WTC11 (cell line): ENCODE results near the gene FGF21.
"Not testable (repeated sequence)": the region's sequence is repeated elsewhere in the genome, so short reads cannot be mapped to it uniquely, and the experiment has no call there.

Source experiments
- ETV6 ChIP-seq: sonication (generic); formaldehyde crosslinking; IDR thresholded peaks from 2 replicates; pipeline ENCODE4 v1.8.1; 2022; ENCODE audit warnings: mild to moderate bottlenecking, missing genetic modification reagents
- GABPB1 ChIP-seq: sonication (generic); formaldehyde crosslinking; IDR thresholded peaks from 2 replicates; pipeline ENCODE4 v1.8.1; 2023; ENCODE audit warnings: mild to moderate bottlenecking, missing genetic modification reagents
- SMAD4 ChIP-seq: sonication (generic); formaldehyde crosslinking; IDR thresholded peaks from 2 replicates; pipeline ENCODE4 v1.8.0; 2022; ENCODE audit warnings: mild to moderate bottlenecking, missing genetic modification reagents
- ZNF121 ChIP-seq: sonication (generic); formaldehyde crosslinking; IDR thresholded peaks from 2 replicates; pipeline ENCODE4 v1.8.0; 2023; ENCODE audit warnings: missing genetic modification reagents
- ZNF317 ChIP-seq: sonication (generic); formaldehyde crosslinking; IDR thresholded peaks from 2 replicates; pipeline ENCODE4 v1.8.1; 2023; ENCODE audit warnings: low read depth, mild to moderate bottlenecking, moderate library complexity, missing genetic modification reagents, borderline replicate concordance
- ZNF396 ChIP-seq: fragments of 250-450 bp; sonication (Bioruptor Pico); IDR thresholded peaks from 2 replicates; pipeline ENCODE4 v1.8.0; 2021; ENCODE audit warnings: mild to moderate bottlenecking, moderate library complexity, borderline replicate concordance
- TF ChIP-seq, protein P1 (sequence below): fragments of 200-600 bp; IDR thresholded peaks from 2 replicates; pipeline ENCODE4 v1.8.0; 2022; ENCODE audit warnings: antibody characterized with exemption
- TF ChIP-seq, protein P2 (sequence below): sonication (generic); formaldehyde crosslinking; IDR thresholded peaks from 2 replicates; pipeline ENCODE4 v1.8.0; 2023; ENCODE audit warnings: missing genetic modification reagents
- TF ChIP-seq, protein P3 (sequence below): sonication (generic); formaldehyde crosslinking; conservative IDR thresholded peaks from 2 replicates; pipeline ENCODE4 v1.8.1; 2022; ENCODE audit warnings: mild to moderate bottlenecking, missing genetic modification reagents
- TF ChIP-seq, protein P4 (sequence below): sonication (generic); formaldehyde crosslinking; IDR thresholded peaks from 2 replicates; pipeline ENCODE4 v1.8.0; 2022; ENCODE audit warnings: missing genetic modification reagents

DNA sequence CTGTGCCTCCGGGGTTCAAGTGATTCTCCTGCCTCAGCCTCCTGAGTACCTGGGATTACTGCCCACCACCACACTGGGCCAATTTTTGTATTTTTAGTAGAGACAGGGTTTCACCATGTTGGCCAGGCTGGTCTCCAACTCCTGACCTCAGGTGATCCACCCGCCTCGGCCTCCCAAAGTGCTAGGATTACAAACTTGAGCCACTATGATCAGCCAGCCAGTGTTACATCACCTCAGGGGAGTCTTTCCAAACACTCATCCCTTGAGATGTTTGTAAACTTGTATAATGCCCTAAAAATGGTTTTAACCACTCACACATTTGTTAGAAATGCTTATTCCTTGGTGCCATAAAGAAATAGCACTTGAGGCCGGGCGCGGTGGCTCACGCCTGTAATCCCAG, 31.1 kb downstream of the FGF21 start:
- TF ChIP-seq, protein P1, sequence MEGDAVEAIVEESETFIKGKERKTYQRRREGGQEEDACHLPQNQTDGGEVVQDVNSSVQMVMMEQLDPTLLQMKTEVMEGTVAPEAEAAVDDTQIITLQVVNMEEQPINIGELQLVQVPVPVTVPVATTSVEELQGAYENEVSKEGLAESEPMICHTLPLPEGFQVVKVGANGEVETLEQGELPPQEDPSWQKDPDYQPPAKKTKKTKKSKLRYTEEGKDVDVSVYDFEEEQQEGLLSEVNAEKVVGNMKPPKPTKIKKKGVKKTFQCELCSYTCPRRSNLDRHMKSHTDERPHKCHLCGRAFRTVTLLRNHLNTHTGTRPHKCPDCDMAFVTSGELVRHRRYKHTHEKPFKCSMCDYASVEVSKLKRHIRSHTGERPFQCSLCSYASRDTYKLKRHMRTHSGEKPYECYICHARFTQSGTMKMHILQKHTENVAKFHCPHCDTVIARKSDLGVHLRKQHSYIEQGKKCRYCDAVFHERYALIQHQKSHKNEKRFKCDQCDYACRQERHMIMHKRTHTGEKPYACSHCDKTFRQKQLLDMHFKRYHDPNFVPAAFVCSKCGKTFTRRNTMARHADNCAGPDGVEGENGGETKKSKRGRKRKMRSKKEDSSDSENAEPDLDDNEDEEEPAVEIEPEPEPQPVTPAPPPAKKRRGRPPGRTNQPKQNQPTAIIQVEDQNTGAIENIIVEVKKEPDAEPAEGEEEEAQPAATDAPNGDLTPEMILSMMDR: not testable (repeated sequence)
- TF ChIP-seq, protein P2, sequence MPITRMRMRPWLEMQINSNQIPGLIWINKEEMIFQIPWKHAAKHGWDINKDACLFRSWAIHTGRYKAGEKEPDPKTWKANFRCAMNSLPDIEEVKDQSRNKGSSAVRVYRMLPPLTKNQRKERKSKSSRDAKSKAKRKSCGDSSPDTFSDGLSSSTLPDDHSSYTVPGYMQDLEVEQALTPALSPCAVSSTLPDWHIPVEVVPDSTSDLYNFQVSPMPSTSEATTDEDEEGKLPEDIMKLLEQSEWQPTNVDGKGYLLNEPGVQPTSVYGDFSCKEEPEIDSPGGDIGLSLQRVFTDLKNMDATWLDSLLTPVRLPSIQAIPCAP (CRISPR knock-in tag): not testable (repeated sequence)
- TF ChIP-seq, protein P3, sequence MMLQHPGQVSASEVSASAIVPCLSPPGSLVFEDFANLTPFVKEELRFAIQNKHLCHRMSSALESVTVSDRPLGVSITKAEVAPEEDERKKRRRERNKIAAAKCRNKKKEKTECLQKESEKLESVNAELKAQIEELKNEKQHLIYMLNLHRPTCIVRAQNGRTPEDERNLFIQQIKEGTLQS (CRISPR knock-in tag): not testable (repeated sequence)
- not testable (repeated sequence) for TF ChIP-seq ETV6; GABPB1 (CRISPR knock-in tag); SMAD4 (CRISPR knock-in tag); ZNF317 (CRISPR knock-in tag); ZNF396 (CRISPR knock-in tag); ZNF121 (CRISPR knock-in tag)
- TF ChIP-seq, protein P4, sequence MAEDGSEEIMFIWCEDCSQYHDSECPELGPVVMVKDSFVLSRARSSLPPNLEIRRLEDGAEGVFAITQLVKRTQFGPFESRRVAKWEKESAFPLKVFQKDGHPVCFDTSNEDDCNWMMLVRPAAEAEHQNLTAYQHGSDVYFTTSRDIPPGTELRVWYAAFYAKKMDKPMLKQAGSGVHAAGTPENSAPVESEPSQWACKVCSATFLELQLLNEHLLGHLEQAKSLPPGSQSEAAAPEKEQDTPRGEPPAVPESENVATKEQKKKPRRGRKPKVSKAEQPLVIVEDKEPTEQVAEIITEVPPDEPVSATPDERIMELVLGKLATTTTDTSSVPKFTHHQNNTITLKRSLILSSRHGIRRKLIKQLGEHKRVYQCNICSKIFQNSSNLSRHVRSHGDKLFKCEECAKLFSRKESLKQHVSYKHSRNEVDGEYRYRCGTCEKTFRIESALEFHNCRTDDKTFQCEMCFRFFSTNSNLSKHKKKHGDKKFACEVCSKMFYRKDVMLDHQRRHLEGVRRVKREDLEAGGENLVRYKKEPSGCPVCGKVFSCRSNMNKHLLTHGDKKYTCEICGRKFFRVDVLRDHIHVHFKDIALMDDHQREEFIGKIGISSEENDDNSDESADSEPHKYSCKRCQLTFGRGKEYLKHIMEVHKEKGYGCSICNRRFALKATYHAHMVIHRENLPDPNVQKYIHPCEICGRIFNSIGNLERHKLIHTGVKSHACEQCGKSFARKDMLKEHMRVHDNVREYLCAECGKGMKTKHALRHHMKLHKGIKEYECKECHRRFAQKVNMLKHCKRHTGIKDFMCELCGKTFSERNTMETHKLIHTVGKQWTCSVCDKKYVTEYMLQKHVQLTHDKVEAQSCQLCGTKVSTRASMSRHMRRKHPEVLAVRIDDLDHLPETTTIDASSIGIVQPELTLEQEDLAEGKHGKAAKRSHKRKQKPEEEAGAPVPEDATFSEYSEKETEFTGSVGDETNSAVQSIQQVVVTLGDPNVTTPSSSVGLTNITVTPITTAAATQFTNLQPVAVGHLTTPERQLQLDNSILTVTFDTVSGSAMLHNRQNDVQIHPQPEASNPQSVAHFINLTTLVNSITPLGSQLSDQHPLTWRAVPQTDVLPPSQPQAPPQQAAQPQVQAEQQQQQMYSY: not testable (repeated sequence)
